GM10847 (cell line): ENCODE measurements around the gene WBP2NL.

Experiments
- POLR2A ChIP-seq: IDR thresholded peaks from 2 replicates; pipeline ENCODE4 v1.6.1; 2011; ENCODE audit not compliant: insufficient read length; ENCODE audit errors: extremely low read depth

The WBP2NL gene

DNA sequence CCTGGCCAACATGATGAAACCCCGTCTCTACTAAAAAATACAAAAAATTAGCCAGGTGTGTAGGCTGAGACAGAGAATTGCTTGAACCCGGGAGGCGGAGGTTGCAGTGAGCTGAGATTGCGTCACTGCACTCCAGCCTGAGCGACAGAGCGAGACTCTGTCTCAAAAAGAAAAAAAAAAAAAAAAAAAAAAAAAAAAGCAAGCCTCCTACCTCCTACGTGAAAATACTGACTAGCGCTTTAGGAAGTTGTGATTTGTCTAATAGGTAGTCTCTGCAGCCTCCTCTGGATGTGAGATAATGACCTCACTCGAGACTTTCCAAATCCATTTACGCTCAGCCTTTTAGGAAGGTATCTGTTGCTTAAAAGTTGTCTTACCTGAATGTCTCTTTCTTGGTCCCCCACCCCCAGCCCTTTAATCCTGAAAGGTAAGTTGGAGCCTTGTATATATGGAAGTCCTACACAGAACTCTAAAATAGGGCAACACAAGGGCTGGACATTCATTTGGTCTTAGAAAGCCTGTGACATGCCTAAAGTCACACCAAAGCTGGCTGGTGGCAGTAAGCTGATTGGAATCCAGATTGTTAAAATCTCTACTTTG lies 23.8 kb upstream of the WBP2NL start:
- TF ChIP-seq POLR2A, result no peak

DNA sequence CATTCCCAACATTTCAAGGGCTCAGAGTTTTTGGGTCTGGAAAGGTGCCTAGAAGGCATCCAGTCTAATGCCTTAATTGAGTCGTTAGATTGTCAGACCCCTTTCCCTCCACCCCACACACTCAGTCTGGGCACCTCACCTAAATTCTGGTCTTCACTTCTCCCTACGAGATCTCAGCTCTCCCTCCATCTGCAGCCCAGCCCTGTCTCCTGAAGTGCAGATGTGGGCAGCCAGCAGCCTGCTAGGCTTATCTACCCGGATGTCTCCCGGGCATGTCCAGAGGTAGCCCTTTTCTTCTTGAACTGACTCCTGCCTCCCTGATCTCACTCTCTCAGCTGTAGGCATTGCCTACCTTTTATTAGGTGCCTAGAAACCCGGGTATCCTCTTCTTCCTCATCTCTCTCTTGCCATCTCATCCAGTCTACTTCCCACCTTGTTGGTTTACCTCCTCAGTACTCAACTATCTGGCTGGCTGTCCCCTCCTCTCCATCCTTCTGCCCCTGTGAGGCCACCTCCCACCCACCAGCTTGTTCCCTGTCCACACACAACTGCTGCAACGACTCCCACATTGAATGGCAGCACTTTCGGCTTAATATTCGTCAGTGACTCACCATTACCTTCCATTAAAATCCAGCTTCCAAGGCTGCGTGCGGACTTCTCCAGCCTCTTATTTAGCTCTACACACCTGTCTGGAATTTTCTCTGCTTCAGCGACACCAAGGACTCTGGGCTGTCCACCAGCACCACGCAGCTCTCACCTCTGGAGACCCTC lies 23.1 kb upstream of the WBP2NL start:
- no peak for TF ChIP-seq POLR2A

DNA sequence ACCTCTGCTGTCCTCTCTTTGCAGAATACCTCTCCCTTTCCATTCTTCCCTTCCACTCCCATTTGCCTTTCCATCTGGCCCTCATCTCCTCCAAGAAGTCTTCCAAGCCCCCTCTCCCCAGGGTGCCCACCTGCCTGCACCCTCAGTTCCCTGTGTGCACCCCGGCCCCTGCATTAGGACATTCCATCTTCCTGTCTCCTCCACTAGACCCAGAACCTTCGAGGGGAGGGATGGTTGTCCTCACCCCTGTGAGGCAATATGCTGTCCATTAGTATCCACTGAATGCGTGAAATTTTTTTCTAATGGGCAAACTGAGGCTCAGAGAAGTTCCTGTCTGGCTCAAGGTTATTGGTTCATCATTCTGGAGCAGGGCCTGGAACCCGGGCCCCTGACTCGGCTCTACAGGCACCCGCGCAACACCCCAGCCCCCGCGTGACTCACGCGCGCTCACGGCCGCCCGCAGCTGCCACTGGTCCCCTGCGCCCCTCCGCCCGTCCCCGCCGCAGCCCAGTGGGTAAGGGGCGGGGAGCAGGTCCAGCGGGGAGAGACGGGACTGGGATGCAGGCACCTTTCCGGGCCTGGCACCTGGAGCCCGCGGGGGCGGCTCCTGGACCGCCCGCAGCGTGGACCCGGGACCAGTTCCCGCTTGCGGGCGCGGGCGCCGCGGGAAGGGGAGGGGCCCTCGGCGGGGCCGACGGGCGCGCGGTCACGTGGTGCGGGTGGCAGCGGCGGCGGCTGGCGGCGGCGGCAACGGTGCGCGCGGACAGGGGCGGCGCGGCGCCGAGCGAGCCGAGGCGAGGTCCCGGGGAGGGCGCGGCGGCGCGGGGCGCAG lies 22.3 kb upstream of the WBP2NL start:
- TF ChIP-seq POLR2A, result no peak

DNA sequence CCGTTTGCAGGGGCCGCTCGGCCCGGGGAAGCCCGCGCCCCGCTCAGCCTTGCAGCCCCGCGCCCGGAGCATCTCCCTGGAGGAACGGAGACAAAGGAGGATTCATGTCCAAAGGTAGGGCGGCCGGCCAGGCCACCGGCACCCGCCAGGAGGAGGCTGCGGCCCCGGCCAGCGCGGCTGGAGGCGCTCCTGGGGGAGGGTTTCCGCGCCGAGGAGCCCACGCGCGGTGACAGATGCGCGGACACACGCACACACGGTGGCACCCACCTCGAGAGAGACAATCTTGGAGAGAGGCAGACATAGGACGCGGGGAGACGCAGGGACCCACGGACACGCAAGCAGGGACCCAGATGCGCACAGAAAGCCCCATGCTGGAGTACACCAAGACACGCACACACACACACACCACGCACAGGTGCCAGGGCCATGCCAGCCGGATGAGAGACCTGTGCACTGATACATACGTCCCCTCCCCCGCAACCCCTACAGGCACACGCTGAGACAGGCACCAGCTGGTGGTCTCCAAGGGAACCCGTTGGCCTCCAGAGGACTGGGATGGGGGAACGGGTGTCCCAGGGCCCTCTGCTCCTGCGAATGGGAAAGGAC lies 21.5 kb upstream of the WBP2NL start:
- TF ChIP-seq POLR2A, result no peak

DNA sequence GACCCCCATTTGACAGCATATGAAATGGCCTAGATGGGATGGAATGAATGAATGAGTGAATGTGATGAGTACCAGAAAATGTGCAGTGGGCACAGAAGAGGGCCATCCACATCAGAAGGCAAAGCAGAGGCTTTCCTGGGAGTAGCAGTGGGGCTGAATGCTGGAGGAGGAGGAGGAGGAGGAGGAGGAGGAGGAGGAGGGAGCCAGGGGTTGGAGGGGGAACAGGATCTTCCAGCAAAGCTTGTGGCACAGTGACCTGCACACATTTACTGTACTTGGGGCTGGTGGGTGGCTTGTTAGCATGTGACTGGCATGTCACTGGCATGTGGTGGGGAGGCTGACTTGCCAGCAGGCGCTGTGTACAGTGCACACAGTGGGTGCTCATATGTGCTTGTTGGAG lies 19.9 kb upstream of the WBP2NL start:
- TF ChIP-seq POLR2A, result no peak

DNA sequence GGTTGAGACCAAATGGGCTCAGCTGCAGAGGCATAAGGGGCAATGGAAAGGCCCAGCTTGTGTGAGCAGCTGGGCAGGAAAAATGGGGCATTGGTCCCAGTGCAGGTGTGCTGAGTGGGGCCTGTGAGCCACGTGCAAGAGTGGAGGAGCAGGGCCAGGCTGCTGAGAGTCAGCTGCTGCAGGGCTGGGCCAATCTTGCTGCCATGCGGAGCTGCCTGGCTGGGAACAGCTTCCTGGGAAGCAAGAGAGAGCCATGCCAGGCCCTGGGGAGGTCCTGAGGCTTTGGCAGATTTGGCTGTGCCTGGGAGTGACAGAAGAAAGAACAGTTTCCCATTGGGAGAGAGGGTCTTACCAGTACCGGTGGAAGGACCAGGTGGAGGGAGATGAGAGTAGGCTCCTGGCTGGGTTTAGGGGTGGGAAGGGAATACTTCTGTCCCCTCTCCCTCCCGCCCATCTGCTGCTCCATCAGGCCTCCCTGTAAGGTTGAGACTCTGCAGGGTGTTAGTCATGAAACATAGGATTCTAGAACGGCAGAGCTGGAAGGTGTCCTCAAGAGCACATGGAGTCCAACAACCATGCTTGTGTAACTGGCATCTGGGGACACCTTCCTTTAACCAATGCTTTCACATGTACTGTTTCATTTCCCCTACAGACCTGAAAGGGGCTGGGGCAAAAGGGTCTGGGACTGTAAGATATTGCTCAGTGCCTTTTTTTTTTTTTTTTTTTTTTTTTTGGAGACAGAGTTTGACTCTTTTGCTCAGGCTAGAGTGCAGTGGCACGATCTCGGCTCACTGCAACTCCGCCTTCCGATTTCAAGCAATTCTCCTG lies 19.0 kb upstream of the WBP2NL start:
- no peak for TF ChIP-seq POLR2A

DNA sequence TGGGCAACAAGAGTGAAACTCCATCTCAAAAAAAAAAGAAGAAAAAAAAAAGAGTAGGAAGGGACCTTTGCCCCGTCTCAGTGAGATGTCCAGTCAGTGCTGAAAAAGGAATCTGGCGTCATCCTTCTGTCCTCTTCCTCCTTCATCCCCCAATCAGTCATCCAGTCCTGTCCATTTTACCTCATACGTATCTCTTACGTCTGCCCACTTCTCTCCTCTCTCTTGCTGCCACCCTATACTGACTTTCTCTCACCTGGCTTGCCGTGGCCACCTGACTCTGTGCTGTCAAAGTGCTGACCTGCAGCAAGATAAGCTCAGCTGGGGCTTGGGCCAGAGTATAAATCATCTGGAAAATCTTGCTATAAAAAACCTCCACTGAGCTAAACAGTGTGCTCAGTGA lies 15.7 kb upstream of the WBP2NL start:
- TF ChIP-seq POLR2A, result no peak

DNA sequence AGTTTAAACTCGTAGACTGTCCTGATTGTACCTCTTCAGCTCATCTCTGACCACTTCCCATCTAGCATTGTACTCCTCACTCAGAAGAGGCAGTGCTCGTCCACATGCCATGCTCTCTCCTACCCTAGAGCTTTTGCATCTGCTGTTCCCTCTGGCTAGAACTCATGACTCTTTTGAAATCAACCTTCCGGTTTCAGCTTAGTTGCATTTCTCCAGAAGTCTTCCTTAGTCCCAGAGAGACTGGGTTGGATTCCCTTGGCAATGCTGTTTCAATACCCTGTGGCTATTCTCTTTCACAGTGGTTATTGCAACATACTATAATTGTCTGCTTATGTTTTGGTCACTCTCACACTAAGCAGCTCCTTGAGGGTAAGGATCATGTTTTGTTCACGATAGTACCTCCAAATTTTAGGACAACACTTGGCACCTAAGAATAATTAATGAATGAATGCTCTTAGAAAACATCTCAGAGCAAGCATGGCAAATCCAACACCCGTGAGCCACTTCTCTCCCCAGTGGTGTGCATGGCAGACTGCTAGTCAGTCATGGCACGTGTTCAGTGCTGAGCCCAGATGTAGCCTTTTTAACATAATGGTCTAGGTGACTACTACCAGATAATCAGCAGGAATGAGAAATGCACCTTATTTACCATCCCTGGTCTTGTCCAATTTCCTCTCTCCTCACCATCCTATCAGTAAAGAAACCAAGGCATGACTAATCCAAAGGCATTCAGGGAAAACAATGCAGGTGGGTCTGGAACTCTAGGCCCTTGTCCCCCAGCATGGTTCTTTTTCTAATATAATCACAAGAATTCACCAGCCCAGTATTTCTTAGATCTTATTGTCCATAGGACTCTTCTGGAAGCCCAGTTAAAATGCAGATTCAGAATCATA lies 14.8 kb upstream of the WBP2NL start:
- no peak for TF ChIP-seq POLR2A

DNA sequence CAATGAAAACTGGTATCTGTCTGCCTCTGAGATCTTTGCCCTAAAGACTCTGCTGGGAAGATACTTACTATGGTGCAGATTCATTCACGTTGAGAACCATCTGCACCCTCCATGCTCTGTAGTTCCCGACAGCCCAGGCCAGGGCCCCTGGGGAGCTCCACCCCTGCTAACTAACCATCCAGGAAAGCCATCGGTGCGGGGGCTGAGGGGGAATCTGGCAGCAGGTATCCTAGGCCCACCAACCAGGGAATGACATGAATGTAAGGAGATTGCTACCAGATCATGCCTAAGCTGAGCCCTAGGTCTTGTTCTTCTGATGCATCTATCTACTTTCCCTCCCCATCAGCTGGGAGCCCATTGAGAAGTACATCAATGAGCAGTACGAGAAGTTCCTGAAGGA lies 11.3 kb upstream of the WBP2NL start:
- no peak for TF ChIP-seq POLR2A

DNA sequence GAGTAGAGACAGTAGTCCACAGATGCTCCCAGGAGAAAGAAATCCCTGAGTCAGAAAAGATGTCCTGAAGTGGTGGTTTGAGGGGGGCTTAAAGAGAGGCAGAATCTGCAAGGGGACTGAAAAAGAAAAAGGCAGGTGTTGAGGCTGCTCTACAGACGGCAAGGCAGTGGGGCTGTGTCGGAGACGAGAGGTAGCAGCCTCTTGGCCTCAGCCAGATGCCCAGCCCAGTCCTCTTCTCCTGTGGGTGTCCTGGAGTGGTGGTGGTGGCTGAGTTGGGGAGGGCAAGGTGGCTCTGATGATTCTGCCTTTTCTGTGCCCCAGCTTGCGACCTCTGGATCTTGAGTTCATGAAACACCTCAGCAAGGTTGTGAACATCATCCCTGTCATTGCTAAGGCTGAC lies 9.3 kb upstream of the WBP2NL start:
- no peak for TF ChIP-seq POLR2A

DNA sequence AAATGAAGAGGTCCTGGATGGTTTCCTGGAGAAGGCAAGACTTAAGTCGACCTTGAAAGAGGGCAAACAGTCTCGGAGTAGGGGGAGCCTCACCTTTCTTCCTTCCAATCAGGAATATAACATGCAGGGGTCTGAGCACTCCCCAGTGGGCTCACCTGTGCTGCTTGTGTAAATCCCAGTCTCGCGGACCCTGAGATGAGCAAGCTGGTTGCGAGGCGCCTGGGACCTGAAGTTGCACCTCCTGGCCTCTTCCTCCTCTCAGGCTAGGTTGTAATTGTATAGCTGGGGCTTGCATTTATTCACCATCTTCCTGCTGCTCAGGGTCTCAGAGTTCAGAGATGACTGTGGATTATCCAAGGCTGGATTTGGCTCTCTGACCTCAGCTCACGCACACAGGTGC lies 7.5 kb upstream of the WBP2NL start:
- TF ChIP-seq POLR2A, result no peak

DNA sequence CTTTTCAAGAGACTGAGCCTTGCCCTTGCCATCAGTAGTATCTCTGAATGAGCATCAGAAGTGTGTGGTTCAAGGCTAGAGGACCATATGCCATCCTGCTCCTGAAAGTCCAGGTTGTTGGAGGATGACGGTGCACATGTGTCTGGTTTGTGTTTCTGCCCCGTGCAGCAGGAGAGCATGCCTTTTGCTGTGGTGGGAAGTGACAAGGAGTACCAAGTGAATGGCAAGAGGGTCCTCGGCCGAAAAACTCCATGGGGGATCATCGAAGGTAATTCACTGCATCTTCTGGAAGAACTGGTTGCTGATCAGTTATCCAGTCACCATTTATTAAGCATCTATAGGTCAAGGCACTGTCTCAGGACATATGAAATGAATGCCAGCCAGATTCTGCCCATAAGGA lies 6.1 kb upstream of the WBP2NL start:
- TF ChIP-seq POLR2A, result no peak

DNA sequence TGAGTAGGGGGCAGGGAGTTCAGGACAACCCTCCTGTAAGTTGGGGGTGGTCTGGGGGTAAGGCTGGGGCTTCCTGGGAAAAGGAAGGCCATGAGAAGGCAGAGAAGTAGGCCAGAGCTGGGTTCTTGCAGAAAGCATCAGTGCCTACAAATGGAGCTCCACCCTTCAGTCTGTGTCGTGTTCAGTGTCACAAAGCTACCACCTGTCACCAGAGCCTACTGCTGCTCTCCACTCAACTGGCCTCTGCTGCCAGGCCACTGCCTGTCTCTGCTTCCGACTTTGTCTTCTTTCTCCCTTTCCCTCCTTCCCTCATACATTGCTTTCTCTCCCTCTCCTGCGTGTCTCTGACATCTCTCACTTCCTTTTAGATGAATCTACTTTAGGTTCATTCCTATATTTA lies 3.4 kb upstream of the WBP2NL start:
- no peak for TF ChIP-seq POLR2A

DNA sequence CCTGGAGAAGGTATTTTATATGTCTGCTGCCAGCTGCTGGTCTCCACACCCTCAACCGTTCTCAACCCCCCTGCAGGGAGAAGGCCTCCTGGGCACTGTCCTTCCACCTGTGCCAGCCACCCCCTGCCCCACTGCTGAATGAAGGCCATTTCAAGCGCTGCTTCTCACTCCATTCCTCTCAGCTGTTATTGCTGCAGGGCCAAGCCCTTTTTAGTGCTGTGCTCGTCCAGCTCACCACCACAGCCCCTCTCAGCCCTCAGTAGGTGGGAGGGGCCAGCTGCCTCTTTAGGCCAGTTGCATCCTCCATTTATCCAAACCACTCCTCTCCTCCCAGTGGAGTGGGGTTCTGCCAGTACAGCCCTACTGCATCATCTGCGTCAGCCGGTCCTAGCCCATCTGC lies 1.8 kb upstream of the WBP2NL start:
- no peak for TF ChIP-seq POLR2A
